Measurements from ENCODE around the gene DYNC1I2.

The DYNC1I2 gene

DNA sequence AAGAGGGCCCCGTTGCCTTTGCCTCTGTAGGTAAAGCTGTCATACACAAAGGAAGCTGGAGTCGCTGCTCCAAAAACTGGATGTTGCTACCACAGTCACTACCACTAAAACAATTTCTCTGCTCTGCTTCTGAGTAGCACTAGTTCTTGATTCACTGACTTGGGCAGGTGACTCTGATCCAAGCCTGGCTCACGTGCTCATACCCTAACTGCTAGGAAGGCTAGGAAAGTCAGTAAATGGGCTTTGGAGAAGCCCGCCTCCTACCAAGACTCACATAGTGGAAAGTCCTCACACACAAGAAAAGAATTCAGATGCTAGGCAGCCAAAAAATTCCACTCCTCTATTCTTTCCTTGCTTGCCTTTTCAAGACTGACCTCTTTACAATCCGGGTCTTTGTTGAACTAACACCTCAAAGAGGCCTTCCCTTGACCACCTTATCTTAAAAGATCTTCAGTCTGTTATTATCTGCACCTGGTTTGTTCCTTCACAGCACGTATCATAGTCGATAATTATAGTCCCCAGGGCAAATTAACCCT is 11.4 kb upstream of the DYNC1I2 start:
- H3K4me3 ChIP-seq (ENCODE audit: low read depth, low read length) = no peak overlapping the region
- DNase-seq (ENCODE audit: low read depth) = no peak
- TF ChIP-seq POLR2A (IDR thresholded peaks at IDR 0.05; ENCODE audit: extremely low read depth, insufficient read length) (no peak), MYC (IDR thresholded peaks at IDR 0.05; ENCODE audit: low read depth, low read length) (no peak)
- TF ChIP-seq, protein P1, sequence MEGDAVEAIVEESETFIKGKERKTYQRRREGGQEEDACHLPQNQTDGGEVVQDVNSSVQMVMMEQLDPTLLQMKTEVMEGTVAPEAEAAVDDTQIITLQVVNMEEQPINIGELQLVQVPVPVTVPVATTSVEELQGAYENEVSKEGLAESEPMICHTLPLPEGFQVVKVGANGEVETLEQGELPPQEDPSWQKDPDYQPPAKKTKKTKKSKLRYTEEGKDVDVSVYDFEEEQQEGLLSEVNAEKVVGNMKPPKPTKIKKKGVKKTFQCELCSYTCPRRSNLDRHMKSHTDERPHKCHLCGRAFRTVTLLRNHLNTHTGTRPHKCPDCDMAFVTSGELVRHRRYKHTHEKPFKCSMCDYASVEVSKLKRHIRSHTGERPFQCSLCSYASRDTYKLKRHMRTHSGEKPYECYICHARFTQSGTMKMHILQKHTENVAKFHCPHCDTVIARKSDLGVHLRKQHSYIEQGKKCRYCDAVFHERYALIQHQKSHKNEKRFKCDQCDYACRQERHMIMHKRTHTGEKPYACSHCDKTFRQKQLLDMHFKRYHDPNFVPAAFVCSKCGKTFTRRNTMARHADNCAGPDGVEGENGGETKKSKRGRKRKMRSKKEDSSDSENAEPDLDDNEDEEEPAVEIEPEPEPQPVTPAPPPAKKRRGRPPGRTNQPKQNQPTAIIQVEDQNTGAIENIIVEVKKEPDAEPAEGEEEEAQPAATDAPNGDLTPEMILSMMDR (IDR thresholded peaks at IDR 0.05; ENCODE audit: low read depth, low read length) = no peak
- TF ChIP-seq, protein P2, sequence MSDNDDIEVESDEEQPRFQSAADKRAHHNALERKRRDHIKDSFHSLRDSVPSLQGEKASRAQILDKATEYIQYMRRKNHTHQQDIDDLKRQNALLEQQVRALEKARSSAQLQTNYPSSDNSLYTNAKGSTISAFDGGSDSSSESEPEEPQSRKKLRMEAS (IDR thresholded peaks at IDR 0.05; ENCODE audit: low read depth, low read length) = no peak

DNA sequence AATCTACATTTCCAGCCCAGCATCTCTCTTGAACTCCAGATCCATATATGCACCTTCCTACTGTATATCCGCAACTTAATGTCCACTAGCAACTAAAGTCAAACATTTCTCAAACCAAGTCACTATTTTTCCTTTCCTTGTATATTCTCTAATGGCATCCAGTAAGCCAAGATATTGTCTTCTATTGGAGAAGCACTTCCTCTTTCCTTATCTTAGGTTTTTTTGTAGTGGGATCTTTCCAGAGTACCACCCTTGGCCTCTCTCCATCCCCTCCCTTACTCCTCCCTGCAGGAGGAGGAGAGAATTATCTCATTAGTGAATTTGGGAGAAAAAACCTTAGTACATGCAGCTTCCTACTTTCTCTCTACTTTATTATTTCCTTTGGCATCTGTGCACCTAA is 8.7 kb upstream of the DYNC1I2 start:
- TF ChIP-seq POLR2A (IDR thresholded peaks at IDR 0.05; ENCODE audit: extremely low read depth, insufficient read length) = no peak
- TF ChIP-seq, protein P1 (IDR thresholded peaks at IDR 0.05; ENCODE audit: low read depth, low read length) = no peak
- TF ChIP-seq, protein P2 (IDR thresholded peaks at IDR 0.05; ENCODE audit: low read depth, low read length) = no peak
- no peak for TF ChIP-seq MYC (IDR thresholded peaks at IDR 0.05; ENCODE audit: low read depth, low read length)
- H3K4me3 ChIP-seq (ENCODE audit: low read depth, low read length) = no peak overlapping the region
- no peak for DNase-seq (ENCODE audit: low read depth)

DNA sequence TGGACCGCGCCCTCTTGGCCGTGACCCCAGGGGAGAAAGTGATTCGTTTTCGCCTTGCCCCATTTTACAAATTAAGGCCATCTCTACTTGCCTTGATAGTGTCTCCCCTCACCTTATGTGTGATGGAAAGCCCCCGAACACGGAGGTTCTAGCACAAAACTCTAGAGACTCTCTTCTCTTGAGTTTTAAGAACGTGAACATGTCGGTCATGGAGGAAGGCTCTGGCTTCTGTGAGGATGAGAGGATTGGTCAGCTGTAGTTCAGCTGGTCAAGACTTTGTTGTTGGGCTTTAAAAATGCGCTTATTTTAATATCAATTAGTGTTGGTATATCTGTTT is 828 bp downstream of the DYNC1I2 start:
- no peak for DNase-seq (ENCODE audit: low read depth)
- peak overlapping the region; percentile 95 for H3K4me3 ChIP-seq (ENCODE audit: low read depth, low read length)
- TF ChIP-seq, protein P1 (IDR thresholded peaks at IDR 0.05; ENCODE audit: low read depth, low read length) = no peak
- TF ChIP-seq MYC (IDR thresholded peaks at IDR 0.05; ENCODE audit: low read depth, low read length) = no peak
- TF ChIP-seq, protein P2 (IDR thresholded peaks at IDR 0.05; ENCODE audit: low read depth, low read length) = no peak
- no peak for TF ChIP-seq POLR2A (IDR thresholded peaks at IDR 0.05; ENCODE audit: extremely low read depth, insufficient read length)

DNA sequence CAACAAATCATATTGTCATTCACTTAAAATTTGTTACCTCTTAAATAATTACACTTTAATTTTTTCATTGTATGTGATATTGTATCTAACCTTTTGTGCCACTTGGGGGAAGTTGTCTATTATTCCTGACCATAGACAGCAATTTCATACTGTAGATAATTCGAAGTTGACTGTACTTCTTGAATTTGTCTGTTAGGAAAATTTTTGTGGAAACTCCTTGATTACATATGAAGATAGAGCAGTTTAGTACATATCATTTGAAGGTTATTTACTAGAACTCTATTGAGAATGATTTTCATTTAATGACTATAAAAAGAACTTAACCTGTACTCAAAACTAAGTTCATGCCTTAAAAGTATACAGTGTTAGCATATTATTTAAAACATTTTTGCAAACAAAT is 5.1 kb downstream of the DYNC1I2 start:
- no peak for DNase-seq (ENCODE audit: low read depth)
- TF ChIP-seq, protein P2 (IDR thresholded peaks at IDR 0.05; ENCODE audit: low read depth, low read length) = no peak
- TF ChIP-seq, protein P1 (IDR thresholded peaks at IDR 0.05; ENCODE audit: low read depth, low read length) = no peak
- TF ChIP-seq MYC (IDR thresholded peaks at IDR 0.05; ENCODE audit: low read depth, low read length) (no peak), POLR2A (IDR thresholded peaks at IDR 0.05; ENCODE audit: extremely low read depth, insufficient read length) (no peak)
- H3K4me3 ChIP-seq (ENCODE audit: low read depth, low read length) = no peak overlapping the region

DNA sequence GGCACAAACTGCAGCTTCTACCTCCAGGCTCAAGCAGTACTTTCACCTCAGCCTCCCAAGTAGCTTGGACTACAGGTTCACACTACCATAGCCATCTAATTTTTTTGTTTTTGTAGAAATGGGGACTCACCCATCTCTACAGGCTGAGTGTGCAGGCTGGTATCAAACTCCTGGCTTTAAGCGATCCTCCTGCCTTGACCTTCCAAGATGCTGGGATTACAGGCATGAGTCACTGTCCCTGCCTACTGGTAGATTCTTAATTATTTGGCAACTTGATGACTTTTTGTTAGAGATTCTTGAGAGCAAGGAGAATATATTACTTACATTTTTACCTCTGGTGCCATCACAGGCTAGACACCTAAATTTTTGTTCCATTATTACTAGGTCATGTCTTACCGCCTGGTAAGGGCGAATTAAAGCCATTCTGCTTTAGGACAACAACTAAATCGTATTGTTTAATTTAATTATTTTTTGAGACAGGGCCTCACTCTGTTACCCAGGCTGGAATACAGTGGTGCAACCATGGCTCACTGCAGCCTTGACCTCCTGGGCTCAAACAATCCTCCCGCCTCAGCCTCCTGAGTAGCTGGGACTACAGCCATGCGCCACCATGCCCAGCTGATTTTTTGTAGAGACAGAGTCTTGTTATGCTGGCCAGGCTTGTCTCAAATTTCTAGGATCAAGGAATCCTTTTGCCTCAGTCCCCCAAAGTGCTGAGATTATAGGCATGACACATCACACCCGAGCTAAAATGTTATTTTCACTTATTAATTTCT is 15.7 kb downstream of the DYNC1I2 start:
- DNase-seq (ENCODE audit: low read depth) = peak; percentile 5
- no peak overlapping the region for H3K4me3 ChIP-seq (ENCODE audit: low read depth, low read length)
- TF ChIP-seq POLR2A (IDR thresholded peaks at IDR 0.05; ENCODE audit: extremely low read depth, insufficient read length) (no peak), MYC (IDR thresholded peaks at IDR 0.05; ENCODE audit: low read depth, low read length) (no peak)
- TF ChIP-seq, protein P1 (IDR thresholded peaks at IDR 0.05; ENCODE audit: low read depth, low read length) = no peak
- TF ChIP-seq, protein P2 (IDR thresholded peaks at IDR 0.05; ENCODE audit: low read depth, low read length) = no peak
